H9 (cell line): ENCODE measurements around the gene YIPF6. TPM values are rescaled to one million over a fixed set of nuclear protein-coding genes. Genes with fewer than 3 reads are reported as not detected.

Experiments
- DNase-seq: peaks from one replicate; pipeline ENCODE4 v3.0.0-alpha.2; 2017
- H2AFZ ChIP-seq: one replicate; pipeline ENCODE4 v1.6.1; 2013; ENCODE audit warnings: mild to moderate bottlenecking, low read length, control low read depth, moderate library complexity
- H2AK5ac ChIP-seq: 2 replicates; pipeline ENCODE4 v1.6.1; 2013; ENCODE audit warnings: low read length, control low read depth, mixed read lengths; ENCODE audit not compliant: insufficient read length
- H2BK120ac ChIP-seq: one replicate; pipeline ENCODE4 v1.6.1; 2013; ENCODE audit warnings: low read depth, mild to moderate bottlenecking, low read length, control low read depth, inconsistent platforms; ENCODE audit not compliant: poor library complexity, severe bottlenecking
- H2BK12ac ChIP-seq: 2 replicates; pipeline ENCODE4 v1.6.1; 2013; ENCODE audit warnings: low read length, control low read depth, mixed read lengths, low read depth; ENCODE audit not compliant: insufficient read length
- H2BK15ac ChIP-seq: 2 replicates; pipeline ENCODE4 v1.6.1; 2013; ENCODE audit warnings: low read depth, low read length, control low read depth
- H2BK20ac ChIP-seq: one replicate; pipeline ENCODE4 v1.6.1; 2013; ENCODE audit warnings: low read depth, mild to moderate bottlenecking, low read length, control low read depth, inconsistent platforms; ENCODE audit not compliant: poor library complexity, severe bottlenecking
- H2BK5ac ChIP-seq: 2 replicates; pipeline ENCODE4 v1.6.1; 2013; ENCODE audit warnings: low read length, control low read depth, mixed read lengths; ENCODE audit not compliant: insufficient read length
- H3K14ac ChIP-seq: 2 replicates; pipeline ENCODE4 v1.6.1; 2013; ENCODE audit warnings: low read length, control low read depth; ENCODE audit not compliant: insufficient read depth
- H3K18ac ChIP-seq: 2 replicates; pipeline ENCODE4 v1.6.1; 2013; ENCODE audit warnings: low read depth, mild to moderate bottlenecking, mixed read lengths, low read length, control low read depth; ENCODE audit not compliant: insufficient read length
- H3K23ac ChIP-seq: 2 replicates; pipeline ENCODE4 v1.6.1; 2013; ENCODE audit warnings: low read length, control low read depth, mixed read lengths, low read depth; ENCODE audit not compliant: insufficient read length
- H3K23me2 ChIP-seq: 2 replicates; pipeline ENCODE4 v1.6.1; 2013; ENCODE audit warnings: low read depth, mild to moderate bottlenecking, mixed read lengths, low read length, control low read depth; ENCODE audit not compliant: insufficient read length, poor library complexity, severe bottlenecking
- H3K27ac ChIP-seq: 2 replicates; pipeline ENCODE4 v1.5.1; 2013; ENCODE audit warnings: low read length, control low read depth, mixed read lengths, low read depth; ENCODE audit not compliant: insufficient read length
- H3K27me3 ChIP-seq: 2 replicates; pipeline ENCODE4 v1.6.1; 2013; ENCODE audit warnings: low read length, control low read depth, inconsistent platforms; ENCODE audit not compliant: insufficient read depth
- H3K4ac ChIP-seq: 2 replicates; pipeline ENCODE4 v1.6.1; 2013; ENCODE audit warnings: low read depth, mild to moderate bottlenecking, control low read depth, inconsistent platforms, low read length, moderate library complexity
- H3K4me1 ChIP-seq: 2 replicates; pipeline ENCODE4 v1.6.1; 2013; ENCODE audit warnings: low read length, control low read depth, inconsistent platforms; ENCODE audit not compliant: insufficient read depth
- H3K4me2 ChIP-seq: 2 replicates; pipeline ENCODE4 v1.6.1; 2013; ENCODE audit warnings: low read length, control low read depth, mixed read lengths; ENCODE audit not compliant: insufficient read length, insufficient read depth
- H3K56ac ChIP-seq: 2 replicates; pipeline ENCODE4 v1.6.1; 2013; ENCODE audit warnings: low read depth, mild to moderate bottlenecking, mixed read lengths, low read length, control low read depth; ENCODE audit not compliant: insufficient read length
- H3K79me1 ChIP-seq: 2 replicates; pipeline ENCODE4 v1.6.1; 2013; ENCODE audit warnings: low read depth, mild to moderate bottlenecking, moderate library complexity, low read length, control low read depth, inconsistent platforms; ENCODE audit not compliant: insufficient read depth, poor library complexity, severe bottlenecking
- H3K79me2 ChIP-seq: 2 replicates; pipeline ENCODE4 v1.6.1; 2013; ENCODE audit warnings: low read length, control low read depth, inconsistent platforms; ENCODE audit not compliant: insufficient read depth
- H3K9ac ChIP-seq: 2 replicates; pipeline ENCODE4 v1.6.1; 2013; ENCODE audit warnings: low read length, control low read depth, mixed read lengths; ENCODE audit not compliant: insufficient read length; ENCODE audit errors: extremely low read depth
- H3K9me3 ChIP-seq: one replicate; pipeline ENCODE4 v1.6.1; 2013; ENCODE audit warnings: low read depth, low read length, inconsistent platforms; ENCODE audit not compliant: control insufficient read depth
- H3T11ph ChIP-seq: one replicate; pipeline ENCODE4 v1.6.1; 2013; ENCODE audit warnings: mild to moderate bottlenecking, low read length, control low read depth, inconsistent platforms
- H4K20me1 ChIP-seq: one replicate; pipeline ENCODE4 v1.6.1; 2013; ENCODE audit not compliant: control insufficient read depth, insufficient read length, insufficient read depth
- H4K5ac ChIP-seq: 2 replicates; pipeline ENCODE4 v1.6.1; 2013; ENCODE audit warnings: low read depth, mild to moderate bottlenecking, mixed read lengths, low read length, control low read depth; ENCODE audit not compliant: insufficient read length
- H4K8ac ChIP-seq: replicated peaks from 2 replicates; pipeline ENCODE4 v1.6.1; 2013; ENCODE audit warnings: low read length, control low read depth, mixed read lengths, low read depth; ENCODE audit not compliant: insufficient read length
- H4K91ac ChIP-seq: 2 replicates; pipeline ENCODE4 v1.6.1; 2013; ENCODE audit warnings: low read depth, mild to moderate bottlenecking, moderate library complexity, mixed read lengths, low read length, control low read depth; ENCODE audit not compliant: insufficient read length
- H3K27ac Mint-ChIP-seq, 3 experiments: 2 replicates in 2 of 3; 3 replicates in 1 of 3; pipeline ENCODE4 v1.8.0; 2020 to 2021; ENCODE audit warnings: mixed read lengths in 3 of 3, mild to moderate bottlenecking in 1 of 3, moderate library complexity in 1 of 3
- H3K27me3 Mint-ChIP-seq: 2 replicates; pipeline ENCODE4 v1.8.0; 2021; ENCODE audit warnings: low read depth, mild to moderate bottlenecking, moderate library complexity, mixed read lengths
- H3K36me3 Mint-ChIP-seq, 3 experiments: 2 replicates in 2 of 3; 3 replicates in 1 of 3; pipeline ENCODE4 v1.8.0; 2020 to 2021; ENCODE audit warnings: low read depth in 3 of 3, mixed read lengths in 3 of 3; ENCODE audit not compliant: insufficient read depth in 1 of 3
- H3K4me1 Mint-ChIP-seq, 2 experiments: 2 replicates each; pipeline ENCODE4 v1.8.0; 2020; ENCODE audit warnings: mixed read lengths in 2 of 2
- H3K4me3 Mint-ChIP-seq, 2 experiments: 2 replicates in 1 of 2; 3 replicates in 1 of 2; pipeline ENCODE4 v1.8.0; 2020 to 2021; ENCODE audit warnings: mild to moderate bottlenecking in 2 of 2, mixed read lengths in 2 of 2, moderate library complexity in 1 of 2
- H3K9me3 Mint-ChIP-seq, 2 experiments: 2 replicates in 1 of 2; 3 replicates in 1 of 2; pipeline ENCODE4 v1.8.0; 2020; ENCODE audit warnings: mild to moderate bottlenecking in 2 of 2, mixed read lengths in 2 of 2, moderate library complexity in 1 of 2
- CTCF ChIP-seq: fragments of 200-600 bp; sonication (generic); conservative IDR thresholded peaks from 3 replicates; pipeline ENCODE4 v1.8.0; 2021; ENCODE audit warnings: antibody characterized with exemption, mild to moderate bottlenecking
- WGBS: extraction: QIAGEN DNeasy Blood & Tissue Kit; methylation state at CpG from one replicate; pipeline ENCODE4 v1.1.7; 2013; ENCODE audit warnings: missing lambda C conversion rate, low lambda C conversion rate, mixed read lengths; ENCODE audit not compliant: insufficient read length; ENCODE audit errors: extremely low coverage; 5-methylcytosine and 5-hydroxymethylcytosine counted together
- total RNA-seq: library from RNA; stranded (reverse); gene quantifications from 2 replicates; pipeline ENCODE4 v1.2.1, GENCODE V29; 2021

The YIPF6 gene
- total RNA-seq, 1 experiment from 2014 or later: 31.8 TPM

- no peak overlapping the region for H3K4ac ChIP-seq
- Mint-ChIP-seq H3K36me3 (peaks cover 0 to 2% (median 0%) of the 10 kb centered on the region in 3 experiments; a peak in 1 of 7 replicates), H3K27ac (no peak overlapping the region), H3K27me3 (no peaks in the 10 kb centered on the region), H3K9me3 (peaks cover 45 to 52% of the 10 kb centered on the region in 2 experiments), H3K4me3 (no peak overlapping the region), H3K4me1 (no peaks in the 10 kb centered on the region)
- H2BK20ac ChIP-seq: no peak overlapping the region
- H2BK15ac ChIP-seq: no peak overlapping the region
- no peak overlapping the region for H3K9ac ChIP-seq
- H2BK12ac ChIP-seq: no peak overlapping the region
- no peaks in the 10 kb centered on the region for H3K4me1 ChIP-seq
- no peak overlapping the region for H3K4me2 ChIP-seq
- no peak overlapping the region for H3K27ac ChIP-seq
- H3K18ac ChIP-seq: no peak overlapping the region
- no peak overlapping the region for H3T11ph ChIP-seq
- H3K23ac ChIP-seq: no peak overlapping the region
- no peaks in the 10 kb centered on the region for H3K79me2 ChIP-seq
- no peak overlapping the region for H2AK5ac ChIP-seq
- no peak overlapping the region for H4K91ac ChIP-seq
- no peak for TF ChIP-seq CTCF
- H3K79me1 ChIP-seq: no peaks in the 10 kb centered on the region
- H4K20me1 ChIP-seq: no peaks in the 10 kb centered on the region
- H3K9me3 ChIP-seq: no peaks in the 10 kb centered on the region
- no peaks in the 10 kb centered on the region for H3K27me3 ChIP-seq
- H3K56ac ChIP-seq: no peak overlapping the region
- H2AFZ ChIP-seq: no peak overlapping the region
- no peak overlapping the region for H2BK5ac ChIP-seq
- no peak overlapping the region for H2BK120ac ChIP-seq
- H3K23me2 ChIP-seq: no peaks in the 10 kb centered on the region
- H3K14ac ChIP-seq: no peak overlapping the region
- no CpG with 5 or more reads among the region's 8 CpGs for WGBS
- no peak overlapping the region for H4K5ac ChIP-seq
- H4K8ac ChIP-seq: no peak overlapping the region
- DNase-seq: no peak
Observed at GRCh38 chrX:68451720-68452119, 47.1 kb upstream of the YIPF6 start.
